Measurements from ENCODE around the gene ANKRD29.
A peak's percentile ranks its signal among the peaks of the same experiment; 100 is the strongest.

ANKRD29 gene

DNA sequence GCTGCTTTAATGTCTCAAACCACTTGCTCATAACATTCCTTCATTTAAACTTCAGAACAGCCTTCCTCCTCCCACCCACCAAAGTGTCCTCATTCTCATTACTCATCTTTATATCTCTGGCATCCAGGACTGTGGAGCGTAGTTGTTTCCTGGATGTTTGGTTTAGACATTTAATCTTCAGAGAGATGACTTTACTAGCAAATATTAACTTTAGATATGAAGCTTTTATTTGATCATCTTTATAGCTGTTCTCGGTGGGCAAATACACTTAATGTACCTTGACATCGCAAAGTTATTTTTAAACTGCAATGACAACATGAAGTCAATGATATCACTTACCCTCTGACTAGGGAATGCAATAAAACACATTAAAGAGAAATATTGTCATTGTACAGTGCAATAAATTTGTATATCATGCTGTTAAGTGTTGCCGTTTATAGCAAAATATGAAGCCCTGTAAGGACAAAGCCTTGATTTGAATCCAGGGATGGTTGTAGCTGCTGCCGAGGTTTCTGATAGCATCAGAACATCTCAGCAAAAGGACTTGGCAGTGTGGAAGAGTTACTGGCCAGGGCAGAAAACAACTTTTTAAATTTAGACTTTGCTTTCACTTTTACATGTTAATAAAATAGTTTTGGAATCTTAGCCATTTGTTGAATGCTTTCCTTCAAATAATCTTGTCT, 21.9 kb upstream of the ANKRD29 start (continued):
- peak; percentile 59; the same call in 1 of the 2 replicates for TF ChIP-seq ZNF362 (tag by site-specific recombination; IDR thresholded peaks at IDR 0.05)
- TF ChIP-seq ZBTB26 (tag by site-specific recombination; optimal IDR thresholded peaks at IDR 0.05): no peak
- TF ChIP-seq, protein P1, sequence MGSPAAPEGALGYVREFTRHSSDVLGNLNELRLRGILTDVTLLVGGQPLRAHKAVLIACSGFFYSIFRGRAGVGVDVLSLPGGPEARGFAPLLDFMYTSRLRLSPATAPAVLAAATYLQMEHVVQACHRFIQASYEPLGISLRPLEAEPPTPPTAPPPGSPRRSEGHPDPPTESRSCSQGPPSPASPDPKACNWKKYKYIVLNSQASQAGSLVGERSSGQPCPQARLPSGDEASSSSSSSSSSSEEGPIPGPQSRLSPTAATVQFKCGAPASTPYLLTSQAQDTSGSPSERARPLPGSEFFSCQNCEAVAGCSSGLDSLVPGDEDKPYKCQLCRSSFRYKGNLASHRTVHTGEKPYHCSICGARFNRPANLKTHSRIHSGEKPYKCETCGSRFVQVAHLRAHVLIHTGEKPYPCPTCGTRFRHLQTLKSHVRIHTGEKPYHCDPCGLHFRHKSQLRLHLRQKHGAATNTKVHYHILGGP (tag by site-specific recombination; IDR thresholded peaks at IDR 0.05): peak; percentile 95
- TF ChIP-seq IKZF3 (tag by site-specific recombination; IDR thresholded peaks at IDR 0.05): peak; percentile 87
- no peak for TF ChIP-seq SP2 (tag by site-specific recombination; IDR thresholded peaks at IDR 0.05)
- no peak for TF ChIP-seq ZNF548 (tag by site-specific recombination; IDR thresholded peaks at IDR 0.05)
- TF ChIP-seq ZNF157 (tag by site-specific recombination; IDR thresholded peaks at IDR 0.05): no peak
- TF ChIP-seq, protein P2, sequence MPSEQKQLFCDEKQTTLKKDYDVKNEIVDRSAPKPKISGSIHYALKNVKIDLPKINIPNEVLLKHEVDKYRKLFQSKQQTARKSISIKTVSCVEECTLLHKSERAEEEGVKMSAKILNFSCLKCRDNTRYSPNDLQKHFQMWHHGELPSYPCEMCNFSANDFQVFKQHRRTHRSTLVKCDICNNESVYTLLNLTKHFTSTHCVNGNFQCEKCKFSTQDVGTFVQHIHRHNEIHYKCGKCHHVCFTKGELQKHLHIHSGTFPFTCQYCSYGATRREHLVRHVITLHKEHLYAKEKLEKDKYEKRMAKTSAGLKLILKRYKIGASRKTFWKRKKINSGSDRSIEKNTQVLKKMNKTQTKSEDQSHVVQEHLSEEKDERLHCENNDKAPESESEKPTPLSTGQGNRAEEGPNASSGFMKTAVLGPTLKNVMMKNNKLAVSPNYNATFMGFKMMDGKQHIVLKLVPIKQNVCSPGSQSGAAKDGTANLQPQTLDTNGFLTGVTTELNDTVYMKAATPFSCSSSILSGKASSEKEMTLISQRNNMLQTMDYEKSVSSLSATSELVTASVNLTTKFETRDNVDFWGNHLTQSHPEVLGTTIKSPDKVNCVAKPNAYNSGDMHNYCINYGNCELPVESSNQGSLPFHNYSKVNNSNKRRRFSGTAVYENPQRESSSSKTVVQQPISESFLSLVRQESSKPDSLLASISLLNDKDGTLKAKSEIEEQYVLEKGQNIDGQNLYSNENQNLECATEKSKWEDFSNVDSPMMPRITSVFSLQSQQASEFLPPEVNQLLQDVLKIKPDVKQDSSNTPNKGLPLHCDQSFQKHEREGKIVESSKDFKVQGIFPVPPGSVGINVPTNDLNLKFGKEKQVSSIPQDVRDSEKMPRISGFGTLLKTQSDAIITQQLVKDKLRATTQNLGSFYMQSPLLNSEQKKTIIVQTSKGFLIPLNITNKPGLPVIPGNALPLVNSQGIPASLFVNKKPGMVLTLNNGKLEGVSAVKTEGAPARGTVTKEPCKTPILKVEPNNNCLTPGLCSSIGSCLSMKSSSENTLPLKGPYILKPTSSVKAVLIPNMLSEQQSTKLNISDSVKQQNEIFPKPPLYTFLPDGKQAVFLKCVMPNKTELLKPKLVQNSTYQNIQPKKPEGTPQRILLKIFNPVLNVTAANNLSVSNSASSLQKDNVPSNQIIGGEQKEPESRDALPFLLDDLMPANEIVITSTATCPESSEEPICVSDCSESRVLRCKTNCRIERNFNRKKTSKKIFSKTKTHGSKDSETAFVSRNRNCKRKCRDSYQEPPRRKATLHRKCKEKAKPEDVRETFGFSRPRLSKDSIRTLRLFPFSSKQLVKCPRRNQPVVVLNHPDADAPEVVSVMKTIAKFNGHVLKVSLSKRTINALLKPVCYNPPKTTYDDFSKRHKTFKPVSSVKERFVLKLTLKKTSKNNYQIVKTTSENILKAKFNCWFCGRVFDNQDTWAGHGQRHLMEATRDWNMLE (tag by site-specific recombination; conservative IDR thresholded peaks at IDR 0.05; ENCODE audit: low read depth): no peak; the same call in 1 of the 2 replicates
- no peak for TF ChIP-seq ZNF175 (tag by site-specific recombination; IDR thresholded peaks at IDR 0.05)
- no peak for TF ChIP-seq ZNF274 (IDR thresholded peaks at IDR 0.05; ENCODE audit: low read length)
- TF ChIP-seq ZNF274 (tag by site-specific recombination; IDR thresholded peaks at IDR 0.05; ENCODE audit: borderline replicate concordance): no peak
- TF ChIP-seq ZNF785 (tag by site-specific recombination; IDR thresholded peaks at IDR 0.05): no peak
- no peak for TF ChIP-seq ZNF600 (tag by site-specific recombination; IDR thresholded peaks at IDR 0.05)
- TF ChIP-seq, protein P3, sequence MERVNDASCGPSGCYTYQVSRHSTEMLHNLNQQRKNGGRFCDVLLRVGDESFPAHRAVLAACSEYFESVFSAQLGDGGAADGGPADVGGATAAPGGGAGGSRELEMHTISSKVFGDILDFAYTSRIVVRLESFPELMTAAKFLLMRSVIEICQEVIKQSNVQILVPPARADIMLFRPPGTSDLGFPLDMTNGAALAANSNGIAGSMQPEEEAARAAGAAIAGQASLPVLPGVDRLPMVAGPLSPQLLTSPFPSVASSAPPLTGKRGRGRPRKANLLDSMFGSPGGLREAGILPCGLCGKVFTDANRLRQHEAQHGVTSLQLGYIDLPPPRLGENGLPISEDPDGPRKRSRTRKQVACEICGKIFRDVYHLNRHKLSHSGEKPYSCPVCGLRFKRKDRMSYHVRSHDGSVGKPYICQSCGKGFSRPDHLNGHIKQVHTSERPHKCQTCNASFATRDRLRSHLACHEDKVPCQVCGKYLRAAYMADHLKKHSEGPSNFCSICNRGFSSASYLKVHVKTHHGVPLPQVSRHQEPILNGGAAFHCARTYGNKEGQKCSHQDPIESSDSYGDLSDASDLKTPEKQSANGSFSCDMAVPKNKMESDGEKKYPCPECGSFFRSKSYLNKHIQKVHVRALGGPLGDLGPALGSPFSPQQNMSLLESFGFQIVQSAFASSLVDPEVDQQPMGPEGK (tag by site-specific recombination; IDR thresholded peaks at IDR 0.05): no peak
- no peak; the same call in 1 of the 2 replicates for TF ChIP-seq ZNF596 (tag by site-specific recombination; IDR thresholded peaks at IDR 0.05)
- peak; percentile 54; the same call in 1 of the 2 replicates for TF ChIP-seq ZBTB17 (tag by site-specific recombination; IDR thresholded peaks at IDR 0.05)
- TF ChIP-seq ZNF544 (tag by site-specific recombination; IDR thresholded peaks at IDR 0.05): no peak
- no peak for TF ChIP-seq ZNF747 (tag by site-specific recombination; IDR thresholded peaks at IDR 0.05)
- TF ChIP-seq ZNF202 (tag by site-specific recombination; IDR thresholded peaks at IDR 0.05; ENCODE audit: borderline replicate concordance): no peak
- 0 out of 2 replicates have a peak, but pooled peaks have one; percentile 60 for TF ChIP-seq ZNF112 (tag by site-specific recombination; IDR thresholded peaks at IDR 0.05)
- TF ChIP-seq, protein P4, sequence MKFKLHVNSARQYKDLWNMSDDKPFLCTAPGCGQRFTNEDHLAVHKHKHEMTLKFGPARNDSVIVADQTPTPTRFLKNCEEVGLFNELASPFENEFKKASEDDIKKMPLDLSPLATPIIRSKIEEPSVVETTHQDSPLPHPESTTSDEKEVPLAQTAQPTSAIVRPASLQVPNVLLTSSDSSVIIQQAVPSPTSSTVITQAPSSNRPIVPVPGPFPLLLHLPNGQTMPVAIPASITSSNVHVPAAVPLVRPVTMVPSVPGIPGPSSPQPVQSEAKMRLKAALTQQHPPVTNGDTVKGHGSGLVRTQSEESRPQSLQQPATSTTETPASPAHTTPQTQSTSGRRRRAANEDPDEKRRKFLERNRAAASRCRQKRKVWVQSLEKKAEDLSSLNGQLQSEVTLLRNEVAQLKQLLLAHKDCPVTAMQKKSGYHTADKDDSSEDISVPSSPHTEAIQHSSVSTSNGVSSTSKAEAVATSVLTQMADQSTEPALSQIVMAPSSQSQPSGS (tag by site-specific recombination; IDR thresholded peaks at IDR 0.05; ENCODE audit: low read depth): peak; percentile 80
- TF ChIP-seq, protein P5, sequence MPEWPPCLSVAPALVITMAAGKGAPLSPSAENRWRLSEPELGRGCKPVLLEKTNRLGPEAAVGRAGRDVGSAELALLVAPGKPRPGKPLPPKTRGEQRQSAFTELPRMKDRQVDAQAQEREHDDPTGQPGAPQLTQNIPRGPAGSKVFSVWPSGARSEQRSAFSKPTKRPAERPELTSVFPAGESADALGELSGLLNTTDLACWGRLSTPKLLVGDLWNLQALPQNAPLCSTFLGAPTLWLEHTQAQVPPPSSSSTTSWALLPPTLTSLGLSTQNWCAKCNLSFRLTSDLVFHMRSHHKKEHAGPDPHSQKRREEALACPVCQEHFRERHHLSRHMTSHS (tag by site-specific recombination; IDR thresholded peaks at IDR 0.05): peak; percentile 88
- TF ChIP-seq SCRT1 (tag by site-specific recombination; IDR thresholded peaks at IDR 0.05; ENCODE audit: borderline replicate concordance): peak; percentile 79
- no peak for TF ChIP-seq ZNF221 (tag by site-specific recombination; IDR thresholded peaks at IDR 0.05; ENCODE audit: borderline replicate concordance)
- TF ChIP-seq ZNF571 (tag by site-specific recombination; IDR thresholded peaks at IDR 0.05): no peak
- no peak for TF ChIP-seq ZNF654 (tag by site-specific recombination; IDR thresholded peaks at IDR 0.05; ENCODE audit: low read depth)
- peak; percentile 93 for TF ChIP-seq BCL11A (tag by site-specific recombination; IDR thresholded peaks at IDR 0.05; ENCODE audit: low read depth)

All from HEK293 (cell line).